Measurements from ENCODE around the gene FREM2.

Gene FREM2, protein sequence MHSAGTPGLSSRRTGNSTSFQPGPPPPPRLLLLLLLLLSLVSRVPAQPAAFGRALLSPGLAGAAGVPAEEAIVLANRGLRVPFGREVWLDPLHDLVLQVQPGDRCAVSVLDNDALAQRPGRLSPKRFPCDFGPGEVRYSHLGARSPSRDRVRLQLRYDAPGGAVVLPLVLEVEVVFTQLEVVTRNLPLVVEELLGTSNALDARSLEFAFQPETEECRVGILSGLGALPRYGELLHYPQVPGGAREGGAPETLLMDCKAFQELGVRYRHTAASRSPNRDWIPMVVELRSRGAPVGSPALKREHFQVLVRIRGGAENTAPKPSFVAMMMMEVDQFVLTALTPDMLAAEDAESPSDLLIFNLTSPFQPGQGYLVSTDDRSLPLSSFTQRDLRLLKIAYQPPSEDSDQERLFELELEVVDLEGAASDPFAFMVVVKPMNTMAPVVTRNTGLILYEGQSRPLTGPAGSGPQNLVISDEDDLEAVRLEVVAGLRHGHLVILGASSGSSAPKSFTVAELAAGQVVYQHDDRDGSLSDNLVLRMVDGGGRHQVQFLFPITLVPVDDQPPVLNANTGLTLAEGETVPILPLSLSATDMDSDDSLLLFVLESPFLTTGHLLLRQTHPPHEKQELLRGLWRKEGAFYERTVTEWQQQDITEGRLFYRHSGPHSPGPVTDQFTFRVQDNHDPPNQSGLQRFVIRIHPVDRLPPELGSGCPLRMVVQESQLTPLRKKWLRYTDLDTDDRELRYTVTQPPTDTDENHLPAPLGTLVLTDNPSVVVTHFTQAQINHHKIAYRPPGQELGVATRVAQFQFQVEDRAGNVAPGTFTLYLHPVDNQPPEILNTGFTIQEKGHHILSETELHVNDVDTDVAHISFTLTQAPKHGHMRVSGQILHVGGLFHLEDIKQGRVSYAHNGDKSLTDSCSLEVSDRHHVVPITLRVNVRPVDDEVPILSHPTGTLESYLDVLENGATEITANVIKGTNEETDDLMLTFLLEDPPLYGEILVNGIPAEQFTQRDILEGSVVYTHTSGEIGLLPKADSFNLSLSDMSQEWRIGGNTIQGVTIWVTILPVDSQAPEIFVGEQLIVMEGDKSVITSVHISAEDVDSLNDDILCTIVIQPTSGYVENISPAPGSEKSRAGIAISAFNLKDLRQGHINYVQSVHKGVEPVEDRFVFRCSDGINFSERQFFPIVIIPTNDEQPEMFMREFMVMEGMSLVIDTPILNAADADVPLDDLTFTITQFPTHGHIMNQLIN (N-terminal part only)

DNA sequence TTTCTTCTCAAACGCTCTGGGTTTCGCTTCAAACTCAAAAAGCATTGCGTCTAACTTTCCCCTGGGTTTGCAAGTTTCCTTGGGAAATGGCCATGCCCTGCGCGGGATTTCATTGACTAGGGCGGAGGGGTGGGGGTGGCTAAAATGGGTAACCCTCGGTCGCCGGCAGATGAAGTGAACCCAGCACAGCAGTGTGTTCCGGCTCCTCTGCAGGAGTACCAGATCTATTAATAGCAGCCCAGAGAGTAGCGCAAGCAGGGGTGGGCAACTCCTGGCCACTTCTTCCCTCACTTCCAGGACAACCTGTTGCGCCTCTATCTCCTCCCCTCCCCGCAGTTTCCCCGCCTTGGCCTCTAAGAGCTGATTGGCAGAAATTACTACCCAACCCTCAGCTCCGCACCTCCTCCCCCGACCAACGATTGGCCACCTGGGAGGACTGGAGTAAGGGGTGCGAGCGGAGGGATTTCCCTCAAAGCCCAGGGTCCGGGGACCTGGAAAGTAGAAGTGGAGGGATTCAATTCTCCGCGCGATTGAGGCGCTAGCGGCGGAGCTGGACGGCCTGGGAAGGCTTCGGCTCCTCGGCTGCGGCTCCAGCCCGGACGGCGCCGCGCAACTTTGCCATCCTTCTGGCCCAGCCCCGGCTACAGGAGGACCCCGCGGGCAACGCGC is at the start of gene FREM2:
Gene FREM2, plus strand, starts transcription at position 501 of the 669 bp plus-strand sequence. CDS start 268 bp downstream, outside the sequence.
- no peak for DNase-seq

DNA sequence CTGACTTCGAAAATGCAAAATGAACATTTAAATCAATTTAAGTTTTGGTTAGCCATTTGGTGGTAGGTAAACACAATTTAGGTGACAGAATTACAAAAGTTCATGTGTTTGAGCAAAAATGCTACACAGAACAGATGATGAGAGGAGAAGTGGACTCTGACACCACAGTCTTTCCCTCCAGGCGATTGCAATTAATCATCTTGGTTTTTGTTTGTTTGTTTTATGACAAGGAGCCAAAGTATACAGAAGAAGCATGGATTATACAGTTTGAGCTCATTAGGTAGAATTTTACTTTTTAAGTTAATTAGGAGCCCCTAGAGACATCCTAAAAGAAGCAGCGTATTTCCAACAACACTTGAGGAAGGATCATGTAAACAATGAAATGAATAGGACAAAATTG is 49.3 kb upstream of the FREM2 start:
- DNase-seq = no peak

DNA sequence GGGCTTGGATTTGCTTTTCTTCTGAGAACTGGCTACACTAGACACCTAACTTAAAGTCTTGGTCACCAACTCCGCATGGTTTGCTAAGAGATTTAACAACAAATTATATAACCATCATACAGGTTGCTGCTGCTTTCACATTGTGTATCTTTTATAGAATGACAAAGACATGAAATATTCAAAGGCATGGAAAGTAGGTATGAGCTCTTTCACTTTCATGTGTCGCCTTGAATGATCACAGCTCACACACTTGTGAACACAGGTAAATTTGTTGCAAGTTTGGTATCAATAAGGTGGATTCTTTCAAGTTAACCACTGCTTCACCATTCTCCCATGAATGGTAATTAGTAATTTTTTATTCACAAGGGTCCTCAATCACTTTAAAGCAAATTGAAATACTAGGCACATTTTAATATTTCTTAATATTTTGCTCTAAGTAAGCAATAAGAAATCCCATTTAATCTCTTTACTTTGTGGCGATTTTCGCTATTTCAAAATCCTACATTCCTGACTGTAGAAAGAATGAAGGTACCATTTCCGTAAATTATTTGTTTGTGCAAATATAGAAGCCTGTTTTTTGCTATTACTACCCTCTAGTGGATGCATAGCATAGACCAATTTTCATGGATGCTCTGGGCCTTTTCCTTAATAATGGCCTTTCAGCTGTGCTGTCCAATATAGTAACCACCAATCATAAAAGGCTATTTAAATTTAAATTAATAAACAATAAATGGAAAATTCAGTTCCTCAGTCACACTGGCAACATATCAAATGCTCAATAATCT is 45.5 kb upstream of the FREM2 start:
- DNase-seq = no peak

DNA sequence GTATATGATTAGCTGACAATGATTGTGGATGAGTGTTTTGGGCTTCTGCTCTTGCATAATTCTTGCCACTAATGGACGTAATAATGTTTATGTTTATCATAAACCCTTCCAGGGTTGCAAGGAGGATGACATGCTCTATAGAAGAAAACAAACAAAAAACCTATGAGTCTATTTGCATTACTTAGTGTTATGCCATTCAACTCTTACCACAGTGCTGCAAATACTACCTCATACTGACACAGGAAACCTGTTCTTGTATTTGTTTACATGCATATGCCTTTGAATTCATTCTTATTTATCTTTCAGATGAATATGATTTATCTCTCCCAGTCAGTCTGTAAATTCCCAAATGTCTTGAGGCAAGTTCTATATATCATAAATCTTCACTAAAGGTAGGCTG is 39.6 kb upstream of the FREM2 start:
- no peak for DNase-seq

DNA sequence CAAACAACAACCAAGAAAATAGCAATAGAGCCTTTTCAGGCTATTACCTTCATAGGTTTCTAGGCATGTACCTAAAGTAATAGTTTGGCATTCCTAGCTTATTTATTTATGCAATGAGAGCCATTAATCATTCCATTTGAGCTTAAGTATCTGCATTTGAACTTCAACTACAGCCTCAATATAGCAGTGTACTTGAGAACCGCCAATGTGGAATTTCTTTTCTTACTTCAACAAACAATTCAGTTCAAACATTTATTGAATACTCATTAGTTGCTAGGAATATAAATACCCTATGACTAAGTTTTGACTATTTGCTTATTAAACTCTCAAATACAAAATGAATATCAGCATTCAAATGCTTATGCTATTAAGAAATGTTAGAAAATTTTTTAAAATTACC is 38.0 kb upstream of the FREM2 start:
- DNase-seq = no peak

DNA sequence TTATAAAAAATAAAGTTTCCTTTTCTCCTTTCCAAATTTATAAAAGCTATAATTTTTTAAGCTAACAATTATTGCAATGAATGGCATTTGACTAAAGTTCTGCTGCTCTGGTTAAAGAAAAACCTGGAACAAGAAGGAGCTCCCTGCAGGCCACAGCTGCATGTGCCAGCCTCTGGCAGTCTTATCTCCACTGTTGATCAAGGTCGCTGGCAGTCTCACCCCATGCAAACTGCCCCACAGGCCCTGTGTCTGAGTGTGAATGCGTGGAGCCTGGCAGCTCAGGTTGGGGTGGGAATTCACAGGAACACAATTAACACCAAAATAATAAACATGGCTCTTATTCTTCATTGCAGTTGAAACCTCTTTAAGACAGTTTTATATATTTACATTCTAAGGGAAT is 30.2 kb upstream of the FREM2 start:
- DNase-seq = no peak

DNA sequence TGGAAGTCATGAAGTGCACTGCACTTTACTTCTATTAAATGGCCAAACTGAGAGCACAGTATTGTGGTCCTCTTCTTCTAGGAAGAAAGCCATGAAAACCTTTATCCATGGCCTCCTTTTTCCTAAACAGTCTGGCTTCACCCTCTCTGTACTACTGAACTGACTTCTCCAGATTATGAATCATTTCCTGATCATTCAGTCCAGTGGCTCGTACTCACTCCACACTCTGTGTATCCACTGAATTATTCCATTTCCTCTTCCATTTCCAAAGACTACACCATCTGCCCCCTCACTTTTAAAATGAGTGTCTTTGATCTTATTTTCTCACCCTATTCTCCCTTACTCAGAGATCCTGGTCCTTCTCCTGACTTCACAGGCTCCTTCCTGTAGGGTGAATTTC is 29.7 kb upstream of the FREM2 start:
- DNase-seq = no peak

DNA sequence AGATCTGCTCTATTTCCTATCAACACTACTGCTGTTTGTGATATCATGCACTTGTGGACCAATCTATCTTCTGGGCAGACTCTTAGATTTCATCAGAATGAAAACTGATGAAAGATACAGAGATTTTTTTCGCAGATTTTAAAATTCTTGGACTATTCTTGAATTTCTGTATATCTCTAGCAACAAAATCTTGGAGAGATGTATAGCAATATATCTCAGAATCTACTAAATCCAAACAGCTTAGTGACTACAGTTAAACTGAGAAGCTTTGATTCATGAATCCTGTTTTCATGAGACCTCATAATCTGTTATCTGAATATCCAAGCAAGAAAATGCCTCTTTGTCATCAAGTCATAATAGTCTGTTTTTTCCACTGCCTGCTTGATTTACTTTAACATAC is 28.0 kb upstream of the FREM2 start:
- DNase-seq = no peak

DNA sequence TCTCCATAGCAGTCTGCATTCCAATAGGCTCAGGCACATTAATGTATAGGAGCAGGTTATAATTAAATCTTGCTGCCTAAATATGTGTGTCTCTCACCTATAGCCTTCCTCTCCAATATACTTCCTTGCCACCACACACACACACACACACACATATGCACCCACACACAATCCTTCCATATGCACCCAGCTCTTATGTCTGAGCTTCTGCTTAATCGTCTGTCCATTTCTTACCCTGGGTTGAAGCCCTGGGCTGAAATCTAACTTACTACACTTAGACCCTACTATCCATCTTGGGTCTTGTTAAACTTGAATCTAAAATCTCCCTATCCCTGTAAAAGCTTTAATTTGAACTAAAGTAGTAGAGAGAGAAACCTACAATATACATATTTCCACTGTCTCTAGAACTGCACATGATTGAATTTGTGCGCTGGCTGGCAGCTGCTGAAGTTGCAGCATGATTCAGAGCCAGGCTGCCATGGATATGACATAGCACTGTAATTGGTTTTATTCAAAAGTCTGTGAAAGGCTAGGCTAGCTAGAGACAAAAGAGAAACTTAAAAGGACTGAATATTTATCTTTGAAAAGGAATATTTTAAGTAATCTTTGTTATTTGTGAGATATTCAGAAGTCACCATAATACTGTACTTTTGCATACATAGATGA is 25.7 kb upstream of the FREM2 start:
- DNase-seq = no peak

DNA sequence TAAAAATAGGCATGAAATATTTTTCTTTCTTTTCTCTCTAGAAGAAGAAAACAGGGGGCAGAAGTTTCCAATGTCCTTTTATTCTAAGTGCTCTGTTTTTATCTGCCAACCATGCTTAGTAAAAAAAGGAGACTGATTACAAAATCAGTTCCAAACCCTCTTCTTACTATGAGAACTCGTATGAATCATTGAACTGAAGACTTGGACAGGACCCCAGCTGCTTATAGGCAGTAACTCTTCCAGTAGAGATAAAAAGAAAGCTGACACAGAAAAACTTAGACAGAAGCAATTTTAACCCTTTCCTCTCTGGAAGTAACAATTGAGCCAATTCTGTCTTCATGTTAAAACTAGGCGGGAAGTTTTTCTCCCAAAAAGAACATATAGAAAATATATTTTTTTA is 24.5 kb upstream of the FREM2 start:
- DNase-seq = no peak

DNA sequence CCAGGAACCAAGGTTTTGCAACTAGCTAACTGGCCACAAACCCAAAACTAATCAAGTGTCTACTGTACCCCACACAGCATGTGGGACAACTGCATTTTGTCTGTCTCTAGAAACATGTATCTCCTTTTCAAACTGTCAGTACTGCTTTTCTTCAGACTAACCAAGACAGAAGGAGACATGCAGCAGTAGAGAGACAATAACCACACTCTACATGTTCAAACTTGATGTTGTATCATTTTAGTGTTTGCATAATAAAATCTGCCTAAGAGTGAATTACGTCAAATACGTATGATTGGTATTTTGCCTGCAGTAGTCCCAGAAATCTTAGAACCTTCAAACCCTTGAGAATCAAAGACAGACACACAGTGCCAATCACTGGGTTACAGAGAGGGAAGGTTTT is 22.0 kb upstream of the FREM2 start:
- DNase-seq = no peak

DNA sequence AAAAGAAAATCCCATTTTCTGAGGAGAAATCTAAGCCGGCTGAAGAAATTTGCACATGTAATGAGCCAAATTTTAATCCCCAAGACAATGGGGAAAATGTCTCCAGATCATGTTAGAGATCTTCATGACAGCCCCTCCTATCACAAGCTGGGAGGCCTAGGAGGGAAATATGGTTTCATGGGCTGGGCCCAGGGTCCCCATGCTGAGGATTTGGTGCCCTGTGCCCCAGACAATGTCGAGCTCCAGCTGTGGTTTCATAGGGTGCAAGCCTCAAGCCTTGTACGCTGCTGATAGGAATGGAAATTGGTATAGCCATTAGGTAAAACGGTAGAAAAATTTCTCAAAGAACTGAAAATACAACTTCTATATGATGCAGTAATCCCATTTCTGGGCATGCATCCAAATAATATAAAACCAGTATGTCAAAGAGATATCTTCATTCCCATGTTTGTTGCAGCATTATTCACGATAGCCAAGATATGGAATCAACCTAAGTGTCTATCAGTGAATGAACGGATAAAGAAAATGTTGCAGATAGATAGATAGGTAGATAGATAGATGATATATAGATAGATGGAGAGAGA is 19.3 kb upstream of the FREM2 start:
- no peak for DNase-seq

DNA sequence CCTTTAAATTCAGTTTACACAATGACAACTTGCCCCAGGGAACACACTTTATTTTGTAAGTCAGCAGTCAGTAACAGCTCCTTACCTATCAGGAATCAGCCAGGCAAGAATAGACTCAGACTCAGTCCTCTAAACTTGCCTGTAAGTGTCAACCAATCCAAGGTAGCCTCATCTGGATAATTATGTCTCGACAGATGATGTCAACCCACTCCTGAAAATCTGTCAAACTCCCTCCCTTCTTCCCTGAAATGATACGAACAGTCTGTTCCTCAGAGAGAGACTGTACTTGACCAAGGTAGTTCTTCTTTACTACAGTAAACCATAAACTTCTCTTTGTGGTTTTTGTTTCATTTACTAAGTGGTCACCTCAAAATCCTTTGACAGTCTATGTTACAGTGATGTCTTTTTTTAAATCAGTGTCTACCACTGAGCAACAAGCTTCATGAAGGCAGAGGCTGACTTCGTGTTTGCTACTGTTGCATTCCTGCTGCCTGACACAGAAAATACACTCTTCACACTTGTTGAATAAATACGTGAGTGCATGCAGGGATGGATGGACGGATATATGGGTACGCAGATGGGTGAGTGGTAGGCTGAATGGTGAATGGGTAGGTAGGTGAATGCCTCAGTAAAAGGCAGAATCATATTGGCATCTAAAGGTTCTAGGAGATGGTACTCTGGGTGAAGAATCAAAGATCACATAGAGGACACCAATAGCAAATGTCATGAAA is 17.5 kb upstream of the FREM2 start:
- DNase-seq = no peak

DNA sequence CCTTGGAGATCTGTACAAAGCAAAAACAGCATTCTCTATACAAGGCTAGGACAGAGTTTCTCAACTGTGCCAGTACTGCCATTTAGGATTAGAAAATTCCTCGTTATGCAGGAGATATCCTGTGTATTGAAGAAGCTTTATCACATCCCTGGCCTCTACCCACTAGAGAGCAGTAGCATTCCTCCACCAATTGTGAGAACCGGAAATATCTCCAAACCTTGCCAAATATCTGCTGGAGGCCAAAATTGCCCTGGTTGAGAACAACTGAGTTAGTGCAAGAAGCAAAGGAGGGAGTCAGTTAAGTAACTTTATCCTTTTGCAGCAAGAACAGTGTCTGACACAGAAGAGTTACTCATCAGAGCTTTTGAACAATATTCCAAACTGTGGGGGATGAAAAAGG is 16.2 kb upstream of the FREM2 start:
- DNase-seq = no peak

DNA sequence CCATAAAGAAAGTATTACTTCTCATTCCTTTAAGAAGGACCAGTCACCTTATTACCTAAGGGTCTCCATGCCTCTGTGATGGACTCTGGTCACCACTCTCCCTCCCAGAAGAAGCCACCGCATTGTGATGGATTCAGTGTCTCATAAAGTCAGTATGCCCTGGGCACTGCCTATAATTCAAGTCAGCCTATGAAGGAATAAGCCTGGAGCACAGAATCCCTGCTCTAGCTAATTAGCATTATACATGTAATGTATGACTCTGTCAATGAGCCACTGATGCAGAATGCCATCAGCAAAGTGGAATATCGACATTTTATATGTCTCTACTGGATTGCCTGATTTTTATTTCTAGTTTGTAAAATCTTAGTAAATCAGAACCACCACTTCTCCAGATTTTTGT is 14.9 kb upstream of the FREM2 start:
- no peak for DNase-seq

DNA sequence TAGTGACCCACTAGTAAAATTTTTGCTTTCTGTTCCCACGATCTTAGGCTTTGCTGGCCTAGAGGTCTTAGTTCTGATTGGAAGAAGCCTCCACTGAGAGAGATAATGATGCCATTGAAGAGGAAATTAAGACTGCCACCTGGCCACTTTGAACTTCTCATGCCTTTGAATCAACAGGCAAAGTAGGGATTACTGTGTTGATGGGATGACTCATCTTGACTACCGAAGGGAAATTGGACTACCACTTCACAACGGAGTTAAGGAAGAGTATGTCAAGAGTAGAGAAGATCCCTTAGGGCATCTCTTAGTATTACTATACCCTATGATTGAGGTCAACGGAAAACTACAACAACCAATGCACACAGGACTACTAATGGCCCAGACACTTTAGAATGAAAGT is 12.7 kb upstream of the FREM2 start:
- no peak for DNase-seq

DNA sequence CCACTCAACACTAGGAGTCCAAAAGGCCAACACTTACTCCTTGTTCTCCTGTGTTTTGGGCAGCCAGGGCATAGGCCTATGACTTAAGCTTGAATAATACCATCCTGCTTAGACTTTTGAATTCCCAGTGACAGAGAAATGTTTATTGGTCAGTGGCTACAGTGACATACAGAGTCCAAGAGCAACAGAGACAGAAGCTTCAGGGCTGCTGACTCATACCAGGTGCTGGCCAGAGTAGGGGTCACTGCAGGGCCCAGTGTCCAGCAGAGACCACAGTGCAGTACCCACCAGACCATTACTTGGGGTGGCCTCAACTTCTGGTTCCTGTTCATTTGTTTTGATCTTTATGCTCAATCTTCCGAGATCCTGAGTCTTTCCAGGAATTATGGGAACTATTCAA is 6.0 kb upstream of the FREM2 start:
- no peak for DNase-seq

DNA sequence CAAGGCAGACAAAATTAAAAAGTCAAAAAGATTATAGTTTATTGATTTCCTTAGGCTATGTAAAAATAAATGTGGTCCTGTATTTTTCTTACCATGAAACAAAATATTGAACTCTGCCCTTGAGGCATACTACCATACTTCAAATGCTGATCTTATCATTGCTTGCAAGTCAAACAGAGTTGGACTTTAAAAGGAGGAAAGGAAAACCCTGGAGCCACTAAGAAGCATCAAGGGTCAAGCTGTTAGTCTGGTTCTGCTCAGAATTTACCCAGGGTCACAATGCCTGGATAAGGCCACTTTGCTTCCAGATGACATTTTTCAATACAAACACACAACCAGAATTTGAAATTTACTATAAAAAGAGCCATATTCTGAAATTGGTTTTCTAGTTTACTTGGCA is 2.2 kb upstream of the FREM2 start:
- DNase-seq = no peak

DNA sequence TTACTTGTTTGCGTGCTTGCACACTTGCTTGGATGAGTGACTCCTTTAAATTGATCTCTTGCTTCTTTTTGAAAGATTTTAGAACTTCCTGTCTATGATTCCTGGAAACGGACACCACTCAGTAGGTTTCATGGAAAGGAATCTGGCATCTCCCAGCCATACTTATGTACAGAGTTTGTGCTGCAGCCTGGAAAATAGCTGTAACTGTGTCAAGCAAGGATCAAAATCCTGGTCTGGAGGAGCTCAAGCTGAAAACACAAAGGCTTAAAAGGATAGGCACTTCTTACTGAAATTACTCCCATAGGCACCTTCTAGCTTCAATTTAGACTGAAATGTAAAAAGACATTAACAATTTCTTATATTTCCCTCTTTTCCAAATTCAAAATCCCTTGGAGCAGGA is 1.4 kb upstream of the FREM2 start:
- no peak for DNase-seq

DNA sequence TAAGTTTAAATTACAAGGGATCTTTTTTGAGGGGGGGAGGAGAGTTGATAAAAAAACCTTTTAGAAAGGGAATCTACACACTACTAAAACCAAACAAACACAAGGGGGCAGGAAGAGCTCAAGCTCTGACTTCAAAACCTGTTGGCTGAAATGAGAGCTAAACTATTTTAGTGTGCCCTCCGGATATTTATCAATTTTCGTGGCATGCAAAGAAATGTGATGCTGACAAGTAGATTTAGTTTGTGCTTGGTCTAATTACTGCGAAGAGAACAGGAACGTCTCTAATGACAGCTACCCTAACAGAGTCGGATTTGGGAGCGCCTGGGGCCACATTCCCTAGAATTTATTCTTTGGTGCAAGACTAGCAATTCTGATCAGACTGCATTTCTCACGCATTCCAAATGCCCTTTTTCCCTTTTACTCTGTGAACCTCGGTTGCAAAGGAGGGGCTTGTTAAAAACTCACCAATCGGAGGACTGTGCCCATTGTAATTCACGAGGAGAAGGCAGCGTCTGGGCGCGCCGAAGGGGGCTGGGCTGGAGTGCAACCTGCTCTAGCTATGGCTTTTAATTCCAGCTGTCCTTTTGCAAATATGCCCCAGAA is 802 bp upstream of the FREM2 start:
- no peak for DNase-seq

All from bone marrow (tissue), 2 donors.